HG02852 (cell line): ENCODE results near the gene NAXD.
"Not testable (repeated sequence)": the region's sequence is repeated elsewhere in the genome, so short reads cannot be mapped to it uniquely, and the experiment has no call there.

Experiments used
- ATAC-seq: cut with Tn5 transposase; IDR thresholded peaks from one replicate; pipeline ENCODE4 v1.9.1; 2021; ENCODE audit warnings: mild to moderate bottlenecking, moderate library complexity; ENCODE audit not compliant: unreplicated experiment

Gene NAXD

GRCh38 chr13:110615322-110616102, at the start of gene NAXD:
Gene NAXD, plus strand, starts transcription at chr13:110615545. Its CDS starts 57 bp downstream, at chr13:110615602.
- peak; percentile 85 for ATAC-seq

- no peak for ATAC-seq
These were observed 49.2 kb upstream of the NAXD start for GRCh38 chr13:110566171-110566570.

GRCh38 chr13:110568612-110569011, 46.7 kb upstream of the NAXD start:
- no peak for ATAC-seq

- ATAC-seq, result not testable (repeated sequence)
These were observed 45.4 kb upstream of the NAXD start for GRCh38 chr13:110569962-110570361.

GRCh38 chr13:110570886-110571285, 44.5 kb upstream of the NAXD start:
- no peak for ATAC-seq

- ATAC-seq, result no peak
These were observed 43.2 kb upstream of the NAXD start for GRCh38 chr13:110571896-110572777.

GRCh38 chr13:110572778-110573118, 42.6 kb upstream of the NAXD start:
- no peak for ATAC-seq

GRCh38 chr13:110574161-110574560, 41.2 kb upstream of the NAXD start:
- ATAC-seq, result no peak

GRCh38 chr13:110575322-110576069, 39.8 kb upstream of the NAXD start:
- peak; percentile 85 for ATAC-seq

GRCh38 chr13:110576070-110576394, 39.3 kb upstream of the NAXD start:
- ATAC-seq, result no peak

- no peak for ATAC-seq
These were observed 38.4 kb upstream of the NAXD start for GRCh38 chr13:110576736-110577476.

GRCh38 chr13:110578363-110578762, 37.0 kb upstream of the NAXD start:
- ATAC-seq, result no peak

GRCh38 chr13:110580800-110581199, 34.5 kb upstream of the NAXD start:
- no peak for ATAC-seq

GRCh38 chr13:110581506-110582185, 33.7 kb upstream of the NAXD start:
- ATAC-seq, result no peak

GRCh38 chr13:110582421-110582954, 32.9 kb upstream of the NAXD start:
- no peak for ATAC-seq

GRCh38 chr13:110583178-110583865, 32.0 kb upstream of the NAXD start:
- no peak for ATAC-seq

- ATAC-seq, result no peak
These were observed 25.5 kb upstream of the NAXD start for GRCh38 chr13:110589793-110590390.

GRCh38 chr13:110590577-110590976, 24.8 kb upstream of the NAXD start:
- ATAC-seq, result no peak

GRCh38 chr13:110592665-110593064, 22.7 kb upstream of the NAXD start:
- no peak for ATAC-seq
